ENCODE results near the gene PPP1R37. TPM values are rescaled to one million over a fixed set of nuclear protein-coding genes. Genes with fewer than 3 reads are reported as not detected.

Gene PPP1R37
- total and polyA plus RNA-seq, 2 donors (not counting 3 experiments of a cell fraction or from before 2014, with no cell fraction given) = 16.2 to 27.1 TPM

GRCh38 chr19:45128806-45129205 is 35.8 kb downstream of the PPP1R37 start:
- Histone ChIP-seq H3K4me3 (replicated peaks in 1 of 3; ENCODE audit: insufficient read depth in 1 of 3, low read depth in 1 of 3, low read length in 3 of 3) (no peak overlapping the region), H3K4me1 (ENCODE audit: control insufficient read depth, extremely low read depth, insufficient read depth, low read length) (peaks cover 4% of the 10 kb centered on the region), H3K4me2 (ENCODE audit: insufficient read depth, low read length) (no peak overlapping the region), H3K9me1 (replicated peaks; ENCODE audit: control insufficient read depth, extremely low read depth, insufficient read depth, low read length) (no peaks in the 10 kb centered on the region), H4K20me1 (replicated peaks; ENCODE audit: control insufficient read depth, extremely low read depth, insufficient read depth, low read length) (no peaks in the 10 kb centered on the region), H3K9me3 (replicated peaks; ENCODE audit: control insufficient read depth, insufficient read depth, low read length) (no peaks in the 10 kb centered on the region), H3K27ac (ENCODE audit: insufficient read depth, low read depth, low read length) (no peak overlapping the region), H3K36me3 (ENCODE audit: control insufficient read depth in 2 of 2, extremely low read depth in 1 of 2, insufficient read depth in 2 of 2, low read length in 2 of 2) (no peaks in the 10 kb centered on the region), H3K27me3 (ENCODE audit: control insufficient read depth in 2 of 2, insufficient read depth in 2 of 2, low read length in 2 of 2) (no peaks in the 10 kb centered on the region), H2AFZ (ENCODE audit: low read depth, low read length) (no peak overlapping the region), H3K79me2 (ENCODE audit: control insufficient read depth, insufficient read depth, low read length) (peaks cover 30% of the 10 kb centered on the region), H3K9ac (replicated peaks; ENCODE audit: extremely low read depth, insufficient read depth, low read length) (no peak overlapping the region)
- no TSS peak for BruUV-seq (replicated peaks)
- ChIA-PET CTCF (no interaction called here), POLR2A (no interaction called here)
- DNase-seq (ENCODE audit: low read depth, low spot score) = no peak
- no peak for FAIRE-seq
- dilution Hi-C loops (cut with MboI; ENCODE audit: extremely low pct_ligation_motif_present, low sequenced_read_pairs) = no loop called here
- intact Hi-C loops (cut with micrococcal nuclease) = loop anchor here (5.0 kb wide), 1 partner anchor 37 kb away; the partner anchor contains the start of gene PPP1R37
- TF ChIP-seq POLR2A (IDR thresholded peaks at IDR 0.05; ENCODE audit: low read depth, low read length) (no peak), POLR2AphosphoS5 (IDR thresholded peaks at IDR 0.05; ENCODE audit: insufficient read depth, low read depth, low read length) (no peak), FOS (IDR thresholded peaks at IDR 0.05; ENCODE audit: borderline replicate concordance, insufficient read depth, low read length) (no peak), CTCF (IDR thresholded peaks at IDR 0.05; ENCODE audit: extremely low read depth in 1 of 2, insufficient read depth in 1 of 2, low read depth in 1 of 2, low read length in 2 of 2) (no peak), JUN (IDR thresholded peaks at IDR 0.05; ENCODE audit: borderline replicate concordance, insufficient read depth, insufficient read length, low read depth) (no peak)

DNA sequence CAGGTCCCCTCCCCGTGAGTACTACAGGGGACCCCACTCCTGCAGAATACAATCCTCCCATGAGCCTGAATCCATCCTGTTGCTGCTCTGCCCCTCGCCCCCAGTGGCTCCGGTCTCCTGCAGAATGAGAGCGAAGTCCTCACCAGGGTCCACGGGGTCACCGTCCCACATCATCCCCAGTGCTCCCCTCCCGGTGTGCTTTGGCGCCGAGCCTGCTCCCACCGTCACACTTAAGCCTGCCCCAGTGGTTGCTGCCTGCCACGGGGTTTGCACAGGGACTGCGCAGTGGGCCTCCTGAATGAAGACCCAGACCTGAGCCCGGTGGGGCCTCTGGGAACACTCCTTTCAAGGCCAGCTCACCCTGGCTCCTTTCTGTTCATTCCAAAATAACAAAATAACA is 37.3 kb downstream of the PPP1R37 start:
- no peak overlapping the region for H3K27ac ChIP-seq (ENCODE audit: insufficient read depth, low read depth, low read length)
- TF ChIP-seq JUN (IDR thresholded peaks at IDR 0.05; ENCODE audit: borderline replicate concordance, insufficient read depth, insufficient read length, low read depth) (no peak), MYC (IDR thresholded peaks at IDR 0.05; ENCODE audit: low read depth, low read length) (no peak), POLR2A (IDR thresholded peaks at IDR 0.05; ENCODE audit: low read depth, low read length) (no peak), CTCF (IDR thresholded peaks at IDR 0.05; ENCODE audit: extremely low read depth in 1 of 2, insufficient read depth in 1 of 2, low read depth in 1 of 2, low read length in 2 of 2) (no peak), EZH2 (IDR thresholded peaks at IDR 0.05; ENCODE audit: borderline replicate concordance, low read depth, low read length, severe bottlenecking) (no peak), FOS (IDR thresholded peaks at IDR 0.05; ENCODE audit: borderline replicate concordance, insufficient read depth, low read length) (no peak), GATA2 (IDR thresholded peaks at IDR 0.05; ENCODE audit: insufficient read depth, insufficient read length, low read depth, low read length) (no peak), POLR2AphosphoS5 (IDR thresholded peaks at IDR 0.05; ENCODE audit: insufficient read depth, low read depth, low read length) (no peak)
- TF ChIP-seq, protein P1, sequence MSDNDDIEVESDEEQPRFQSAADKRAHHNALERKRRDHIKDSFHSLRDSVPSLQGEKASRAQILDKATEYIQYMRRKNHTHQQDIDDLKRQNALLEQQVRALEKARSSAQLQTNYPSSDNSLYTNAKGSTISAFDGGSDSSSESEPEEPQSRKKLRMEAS (IDR thresholded peaks at IDR 0.05; ENCODE audit: insufficient read depth, insufficient read length) = no peak
- dilution Hi-C loops (cut with MboI; ENCODE audit: extremely low pct_ligation_motif_present, low sequenced_read_pairs) (no loop called here), intact Hi-C loops (cut with micrococcal nuclease) (no loop called here)
- no peaks in the 10 kb centered on the region for H3K36me3 ChIP-seq (ENCODE audit: control insufficient read depth in 2 of 2, extremely low read depth in 1 of 2, insufficient read depth in 2 of 2, low read length in 2 of 2)
- no peak overlapping the region for H3K4me3 ChIP-seq (replicated peaks in 1 of 3; ENCODE audit: insufficient read depth in 1 of 3, low read depth in 1 of 3, low read length in 3 of 3)
- peaks cover 29% of the 10 kb centered on the region for H3K79me2 ChIP-seq (ENCODE audit: control insufficient read depth, insufficient read depth, low read length)
- no peaks in the 10 kb centered on the region for H3K27me3 ChIP-seq (ENCODE audit: control insufficient read depth in 2 of 2, insufficient read depth in 2 of 2, low read length in 2 of 2)
- POLR2A ChIA-PET = no interaction called here
- no peak overlapping the region for H3K4me2 ChIP-seq (ENCODE audit: insufficient read depth, low read length)
- no peaks in the 10 kb centered on the region for H3K9me3 ChIP-seq (replicated peaks; ENCODE audit: control insufficient read depth, insufficient read depth, low read length)
- no peaks in the 10 kb centered on the region for H4K20me1 ChIP-seq (replicated peaks; ENCODE audit: control insufficient read depth, extremely low read depth, insufficient read depth, low read length)
- no peaks in the 10 kb centered on the region for H3K9me1 ChIP-seq (replicated peaks; ENCODE audit: control insufficient read depth, extremely low read depth, insufficient read depth, low read length)
- CTCF ChIA-PET = interaction anchor here (1.6 kb wide), 1 partner anchor 11 kb away, joined by 6 read pairs; no protein-coding TSS in a partner anchor
- FAIRE-seq (no peak), DNase-seq (ENCODE audit: low read depth, low spot score) (no peak)
- BruUV-seq (replicated peaks) = no TSS peak
- H2AFZ ChIP-seq (ENCODE audit: low read depth, low read length) = no peak overlapping the region
- no peak overlapping the region for H3K9ac ChIP-seq (replicated peaks; ENCODE audit: extremely low read depth, insufficient read depth, low read length)
- peaks cover 4% of the 10 kb centered on the region for H3K4me1 ChIP-seq (ENCODE audit: control insufficient read depth, extremely low read depth, insufficient read depth, low read length)

Data from endothelial cell of umbilical vein (primary cell).